GM12878 (cell line): ENCODE data around the gene DNAJC18. TPM values are rescaled to one million over a fixed set of nuclear protein-coding genes. Genes with fewer than 3 reads are reported as not detected.

ENCODE experiments used
- BMI1 ChIP-seq: fragments of 450-650 bp; IDR thresholded peaks from 2 replicates; pipeline ENCODE4 v1.6.1; 2016; ENCODE audit warnings: mild to moderate bottlenecking, moderate library complexity, borderline replicate concordance
- EP300 ChIP-seq, 2 experiments: fragments of 150-350 bp in 1 of 2; IDR thresholded peaks; 2 replicates each; pipeline ENCODE4 v1.6.1; 2011 to 2012; ENCODE audit warnings: low read depth in 2 of 2, low read length in 2 of 2, borderline replicate concordance in 1 of 2, improper control_type of control experiment in 1 of 2, inconsistent platforms in 1 of 2; ENCODE audit not compliant: control insufficient read depth in 1 of 2
- GATAD2B ChIP-seq: fragments of 450-650 bp; conservative IDR thresholded peaks from 2 replicates; pipeline ENCODE4 v1.6.1; 2017; ENCODE audit warnings: low read depth, mild to moderate bottlenecking, moderate library complexity
- HDAC2 ChIP-seq: fragments of 200-600 bp; sonication (generic); IDR thresholded peaks from 2 replicates; pipeline ENCODE4 v1.6.1; 2017
- LARP7 ChIP-seq: fragments of 450-650 bp; IDR thresholded peaks from 2 replicates; pipeline ENCODE4 v1.6.1; 2017; ENCODE audit warnings: mild to moderate bottlenecking
- MLLT1 ChIP-seq: fragments of 450-650 bp; IDR thresholded peaks from 2 replicates; pipeline ENCODE4 v1.6.1; 2016; ENCODE audit warnings: mild to moderate bottlenecking
- MTA2 ChIP-seq: fragments of 450-650 bp; IDR thresholded peaks from 2 replicates; pipeline ENCODE4 v1.6.1; 2016; ENCODE audit warnings: low read depth, mild to moderate bottlenecking, moderate library complexity
- MXI1 ChIP-seq: fragments of 150-350 bp; IDR thresholded peaks from 2 replicates; pipeline ENCODE4 v1.6.1; 2011; ENCODE audit warnings: low read depth, mild to moderate bottlenecking, inconsistent platforms, low read length, improper control_type of control experiment
- MYC ChIP-seq: IDR thresholded peaks from 2 replicates; pipeline ENCODE4 v1.6.1; 2011; ENCODE audit warnings: mild to moderate bottlenecking, low read length, moderate library complexity, inconsistent platforms; ENCODE audit not compliant: insufficient read depth, insufficient replicate concordance, insufficient read length, severe bottlenecking
- PAX8 ChIP-seq: fragments of 450-650 bp; IDR thresholded peaks from 2 replicates; pipeline ENCODE4 v1.6.1; 2017; ENCODE audit warnings: mild to moderate bottlenecking, moderate library complexity
- POU2F2 ChIP-seq: IDR thresholded peaks from 3 replicates; pipeline ENCODE4 v1.6.1; 2011; ENCODE audit warnings: low read depth, mild to moderate bottlenecking, low read length, borderline replicate concordance
- RAD21 ChIP-seq: IDR thresholded peaks from 2 replicates; pipeline ENCODE4 v1.6.1; 2011; ENCODE audit warnings: mild to moderate bottlenecking, low read depth, low read length, moderate library complexity; ENCODE audit not compliant: insufficient read depth
- TAF1 ChIP-seq: IDR thresholded peaks from 2 replicates; pipeline ENCODE4 v1.6.1; 2011; ENCODE audit warnings: mild to moderate bottlenecking, low read depth, low read length, borderline replicate concordance
- WRNIP1 ChIP-seq: IDR thresholded peaks from 2 replicates; pipeline ENCODE4 v1.6.1; 2011; ENCODE audit warnings: low read depth, low read length, improper control_type of control experiment, borderline replicate concordance
- ZNF687 ChIP-seq: fragments of 450-650 bp; IDR thresholded peaks from 2 replicates; pipeline ENCODE4 v1.6.1; 2017; ENCODE audit warnings: mild to moderate bottlenecking, moderate library complexity
- polyA plus RNA-seq, 11 experiments: library from polyadenylated mRNA; depleted of rRNA in 4 of 11; unstranded in 6 of 11; stranded (reverse) in 5 of 11; fragments of >200 nt; fragmentation: Nextera tagmentation in 4 of 11; fragmentation: Illumina TruSeq in 1 of 11; extraction: Ambion mirVana in 4 of 11; extraction: Trizol in 1 of 11; gene quantifications; 1 replicate in 1 of 11; 2 replicates in 10 of 11; pipeline versions ENCODE4 v1.2.1 to v1.2.3, GENCODE V29; 2011 to 2016; ENCODE audit warnings: inconsistent platforms in 2 of 11, missing spikeins in 2 of 11, low read depth in 1 of 11
- total RNA-seq, 4 experiments: library from RNA; depleted of rRNA in 3 of 4; stranded (reverse); fragments of >200 nt in 3 of 4; fragmentation: Illumina TruSeq in 1 of 4; extraction: Trizol in 1 of 4; gene quantifications; 2 replicates each; pipeline versions ENCODE4 v1.2.1 to v1.2.3, GENCODE V29; 2013 to 2021
- TF ChIP-seq, protein P1 (sequence below): IDR thresholded peaks from 2 replicates; pipeline ENCODE4 v1.6.1; 2011; ENCODE audit warnings: borderline replicate concordance, low read depth, mild to moderate bottlenecking, moderate library complexity, low read length; ENCODE audit not compliant: insufficient read depth, poor library complexity, severe bottlenecking

DNAJC18 gene
- total and polyA plus RNA-seq, 10 of the 15 experiments (the other 5 are each of a cell fraction or from before 2014, with no cell fraction given) = 6.4 to 26.7 (median 17.7) TPM

DNA sequence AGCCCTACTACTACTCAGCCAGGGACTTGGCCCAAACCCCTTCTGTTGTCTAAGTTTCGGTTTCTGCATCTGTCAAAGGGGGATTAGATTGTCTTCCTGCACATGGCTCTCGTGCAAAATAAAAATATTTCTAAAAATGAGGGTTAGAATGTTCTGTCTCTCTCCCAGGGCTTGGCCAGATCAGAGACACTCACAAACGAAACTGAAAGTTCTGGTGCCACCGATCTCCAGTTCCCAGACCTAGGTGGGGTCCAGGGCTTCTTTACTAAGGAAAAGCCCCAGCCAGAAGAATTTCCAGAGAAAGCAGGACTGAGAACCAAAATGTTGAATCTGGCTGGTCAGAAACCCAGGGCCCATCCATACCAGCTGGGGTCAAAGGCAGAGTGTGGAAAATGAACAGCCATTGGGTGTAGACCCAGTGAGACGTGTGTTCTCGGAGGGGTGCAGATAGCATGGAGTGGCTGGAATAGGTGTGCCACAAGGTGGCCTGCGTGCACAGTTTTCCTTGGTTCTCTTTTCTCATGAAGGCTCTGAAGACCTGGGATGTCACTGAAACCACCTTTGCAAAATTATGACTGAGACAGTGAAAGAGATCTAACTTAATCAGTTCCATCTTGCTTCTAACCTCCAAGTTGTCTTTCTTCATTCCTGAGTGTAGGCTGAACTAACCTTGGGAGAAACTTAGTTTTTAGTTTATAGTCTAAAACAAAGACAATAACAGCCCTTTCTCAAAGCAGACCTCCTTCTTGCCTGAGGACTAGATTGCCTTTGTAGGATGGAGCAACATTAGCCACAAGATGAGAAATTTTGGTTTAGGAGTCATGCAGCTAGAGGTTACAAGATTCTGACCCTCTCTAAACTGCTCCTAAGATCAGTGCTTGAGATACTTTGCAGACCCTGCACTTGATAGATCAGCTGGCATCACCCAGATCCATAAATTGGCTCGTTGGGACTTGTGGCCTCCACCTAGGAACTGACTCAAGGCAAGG is 54.0 kb downstream of the DNAJC18 start (continued):
- TF ChIP-seq TAF1 (no peak), WRNIP1 (no peak), ZNF687 (no peak), MXI1 (no peak), RAD21 (0 out of 2 replicates have a peak, but pooled peaks have one; percentile 17), MYC (no peak), EP300 (IDR thresholded peaks at IDR 0.05; ENCODE audit: borderline replicate concordance in 1 of 2, control insufficient read depth in 1 of 2, low read depth in 2 of 2, low read length in 2 of 2) (no peak), HDAC2 (no peak), BMI1 (no peak), GATAD2B (no peak), MTA2 (no peak), POU2F2 (no peak), LARP7 (no peak), PAX8 (no peak), MLLT1 (0 out of 2 replicates have a peak, but pooled peaks have one; percentile 21)
- TF ChIP-seq, protein P1, sequence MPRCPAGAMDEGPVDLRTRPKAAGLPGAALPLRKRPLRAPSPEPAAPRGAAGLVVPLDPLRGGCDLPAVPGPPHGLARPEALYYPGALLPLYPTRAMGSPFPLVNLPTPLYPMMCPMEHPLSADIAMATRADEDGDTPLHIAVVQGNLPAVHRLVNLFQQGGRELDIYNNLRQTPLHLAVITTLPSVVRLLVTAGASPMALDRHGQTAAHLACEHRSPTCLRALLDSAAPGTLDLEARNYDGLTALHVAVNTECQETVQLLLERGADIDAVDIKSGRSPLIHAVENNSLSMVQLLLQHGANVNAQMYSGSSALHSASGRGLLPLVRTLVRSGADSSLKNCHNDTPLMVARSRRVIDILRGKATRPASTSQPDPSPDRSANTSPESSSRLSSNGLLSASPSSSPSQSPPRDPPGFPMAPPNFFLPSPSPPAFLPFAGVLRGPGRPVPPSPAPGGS = peak; percentile 11
